Tibial nerve (tissue), 3 donors: ENCODE measurements around the gene SMTNL2.
"Not testable (repeated sequence)": the region's sequence is repeated elsewhere in the genome, so short reads cannot be mapped to it uniquely, and the experiment has no call there.

ENCODE experiments used
- CTCF ChIP-seq, 5 experiments: fragments of 200-600 bp in 3 of 5; fragments of 450-650 bp in 2 of 5; sonication (generic) in 3 of 5; IDR thresholded peaks; one replicate each; pipeline ENCODE4 v1.5.1; 2016 to 2019; ENCODE audit warnings: antibody characterized with exemption in 5 of 5, mild to moderate bottlenecking in 3 of 5, moderate library complexity in 2 of 5
- POLR2A ChIP-seq, 2 donors: fragments of 450-650 bp; IDR thresholded peaks; one replicate each; pipeline ENCODE4 v1.6.1; 2017; ENCODE audit warnings: antibody characterized with exemption in 2 of 2, mild to moderate bottlenecking in 2 of 2, moderate library complexity in 2 of 2

GRCh38 chr17:4640569-4641188 lies 56.4 kb downstream of the SMTNL2 start:
- TF ChIP-seq CTCF, POLR2A (IDR thresholded peaks at IDR 0.05): not testable (repeated sequence)
